ENCODE measurements around the gene CFAP65.

DNA sequence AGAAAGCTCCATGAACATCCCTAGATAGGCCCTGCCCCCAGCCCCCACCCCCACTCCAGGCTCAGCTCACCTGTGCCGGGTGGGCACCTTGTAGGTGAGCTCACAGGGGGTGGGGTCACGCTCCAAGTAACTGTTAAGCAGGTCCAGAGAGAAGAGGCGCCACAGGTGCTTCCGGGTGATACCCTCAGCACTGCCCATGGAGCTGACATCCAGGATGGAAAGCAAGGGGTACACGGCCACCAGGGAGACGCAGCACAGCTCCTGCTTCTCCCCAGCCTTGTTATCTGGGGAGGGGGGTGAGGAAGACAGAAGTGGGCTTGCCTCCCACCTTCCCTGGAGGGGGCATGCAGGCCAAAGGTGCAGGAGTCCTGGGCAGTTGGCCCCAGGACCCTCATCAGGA is 21.9 kb downstream of the CFAP65 start:
- no peak for TF ChIP-seq RAD21 (IDR thresholded peaks at IDR 0.05; ENCODE audit: low read length)
- TF ChIP-seq, protein P1, sequence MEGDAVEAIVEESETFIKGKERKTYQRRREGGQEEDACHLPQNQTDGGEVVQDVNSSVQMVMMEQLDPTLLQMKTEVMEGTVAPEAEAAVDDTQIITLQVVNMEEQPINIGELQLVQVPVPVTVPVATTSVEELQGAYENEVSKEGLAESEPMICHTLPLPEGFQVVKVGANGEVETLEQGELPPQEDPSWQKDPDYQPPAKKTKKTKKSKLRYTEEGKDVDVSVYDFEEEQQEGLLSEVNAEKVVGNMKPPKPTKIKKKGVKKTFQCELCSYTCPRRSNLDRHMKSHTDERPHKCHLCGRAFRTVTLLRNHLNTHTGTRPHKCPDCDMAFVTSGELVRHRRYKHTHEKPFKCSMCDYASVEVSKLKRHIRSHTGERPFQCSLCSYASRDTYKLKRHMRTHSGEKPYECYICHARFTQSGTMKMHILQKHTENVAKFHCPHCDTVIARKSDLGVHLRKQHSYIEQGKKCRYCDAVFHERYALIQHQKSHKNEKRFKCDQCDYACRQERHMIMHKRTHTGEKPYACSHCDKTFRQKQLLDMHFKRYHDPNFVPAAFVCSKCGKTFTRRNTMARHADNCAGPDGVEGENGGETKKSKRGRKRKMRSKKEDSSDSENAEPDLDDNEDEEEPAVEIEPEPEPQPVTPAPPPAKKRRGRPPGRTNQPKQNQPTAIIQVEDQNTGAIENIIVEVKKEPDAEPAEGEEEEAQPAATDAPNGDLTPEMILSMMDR (conservative IDR thresholded peaks at IDR 0.05; ENCODE audit: low read depth, low read length) = no peak

Data from IMR-90 (cell line).